HG02840 (cell line): ENCODE data around the gene TM9SF2.
"Not testable (repeated sequence)": the region's sequence is repeated elsewhere in the genome, so short reads cannot be mapped to it uniquely, and the experiment has no call there.

Experiments
- ATAC-seq: cut with Tn5 transposase; IDR thresholded peaks from one replicate; pipeline ENCODE4 v1.9.1; 2021; ENCODE audit warnings: mild to moderate bottlenecking, moderate library complexity, moderate number of reproducible peaks; ENCODE audit not compliant: unreplicated experiment, low FRiP score

TM9SF2 gene

DNA sequence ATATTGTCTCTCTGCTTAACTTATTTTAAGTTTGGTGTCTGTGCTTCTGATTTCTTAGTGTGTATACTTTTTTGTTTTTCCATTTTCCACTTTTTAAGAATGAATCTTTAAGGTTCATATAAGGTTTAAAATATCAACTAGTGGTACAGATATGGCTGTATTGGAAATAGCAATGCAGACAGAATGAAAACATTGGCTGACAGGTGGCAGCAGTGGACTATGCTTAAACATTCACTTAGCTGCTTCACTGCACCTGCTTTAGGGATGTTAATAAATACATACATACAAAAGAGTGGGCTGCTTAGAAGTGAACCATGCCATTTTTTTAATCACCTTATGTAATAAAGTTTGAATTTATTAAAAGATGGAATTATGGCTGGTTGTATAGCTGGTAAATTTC, 27.3 kb downstream of the TM9SF2 start:
- no peak for ATAC-seq

DNA sequence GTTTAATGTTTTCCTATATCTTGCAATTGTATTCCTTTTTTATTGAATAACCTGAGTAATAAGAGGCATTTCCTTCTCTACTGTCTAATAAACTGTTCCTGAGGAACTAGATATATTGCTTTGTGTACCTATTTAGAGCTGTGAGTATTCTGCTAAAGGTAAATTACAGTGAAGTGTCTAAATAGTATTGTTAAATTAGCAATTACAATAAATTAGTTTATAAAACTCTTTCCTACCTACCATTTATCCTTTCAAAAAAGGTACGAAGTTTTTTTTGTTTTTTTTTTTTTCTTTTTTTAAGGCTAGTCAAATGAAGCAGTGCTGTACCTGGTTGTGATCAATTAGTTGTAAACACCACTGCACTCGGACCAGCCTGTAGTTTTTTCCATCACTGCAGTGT, 34.8 kb downstream of the TM9SF2 start:
- ATAC-seq, result no peak

DNA sequence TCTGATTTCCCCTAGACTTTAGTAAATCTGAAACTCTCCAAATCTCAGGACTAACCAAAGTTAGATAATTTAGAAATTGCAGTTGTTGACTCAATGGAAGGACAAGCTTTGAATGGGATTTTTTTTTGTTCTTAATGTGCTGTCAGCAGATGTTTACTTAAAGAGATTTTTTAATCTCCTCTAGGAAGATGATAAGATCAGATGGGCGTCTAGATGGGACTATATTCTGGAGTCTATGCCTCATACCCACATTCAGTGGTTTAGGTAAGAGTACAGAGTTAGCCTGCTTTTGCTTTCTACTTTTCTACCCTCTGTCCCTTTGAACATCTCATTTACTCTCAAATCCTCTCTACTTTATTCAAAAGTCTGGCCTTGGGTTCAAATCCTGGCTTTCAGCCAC, 39.3 kb downstream of the TM9SF2 start:
- no peak for ATAC-seq

DNA sequence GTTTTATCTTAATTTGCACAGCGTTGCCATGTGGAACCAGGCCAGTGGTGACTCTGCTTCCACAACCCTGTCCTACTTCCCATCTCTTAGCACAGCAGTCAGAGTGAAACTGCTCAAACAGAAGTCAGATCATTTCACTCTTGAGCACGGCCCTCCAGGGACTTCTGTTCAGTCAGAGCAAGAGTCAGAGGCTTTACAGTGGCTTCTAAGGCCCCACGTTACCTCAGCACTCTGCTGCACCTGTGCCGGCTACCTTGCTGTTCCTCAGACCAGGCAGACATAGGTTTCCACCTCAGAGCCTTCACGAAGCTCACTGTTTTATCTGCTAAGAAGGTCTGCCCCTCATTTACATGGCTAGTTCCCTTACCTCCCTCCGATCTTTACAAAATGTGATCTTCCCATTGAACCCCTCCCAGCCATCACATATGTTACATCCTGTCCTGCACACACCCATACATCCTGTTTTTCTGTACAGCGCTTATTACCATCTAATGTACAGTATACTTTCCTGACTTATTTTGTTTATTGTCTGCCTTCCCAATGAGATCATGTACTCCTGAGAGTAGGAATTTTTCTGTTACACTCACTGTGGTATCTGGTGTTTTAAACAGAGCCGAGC, 41.6 kb downstream of the TM9SF2 start:
- ATAC-seq, result peak; percentile 98

DNA sequence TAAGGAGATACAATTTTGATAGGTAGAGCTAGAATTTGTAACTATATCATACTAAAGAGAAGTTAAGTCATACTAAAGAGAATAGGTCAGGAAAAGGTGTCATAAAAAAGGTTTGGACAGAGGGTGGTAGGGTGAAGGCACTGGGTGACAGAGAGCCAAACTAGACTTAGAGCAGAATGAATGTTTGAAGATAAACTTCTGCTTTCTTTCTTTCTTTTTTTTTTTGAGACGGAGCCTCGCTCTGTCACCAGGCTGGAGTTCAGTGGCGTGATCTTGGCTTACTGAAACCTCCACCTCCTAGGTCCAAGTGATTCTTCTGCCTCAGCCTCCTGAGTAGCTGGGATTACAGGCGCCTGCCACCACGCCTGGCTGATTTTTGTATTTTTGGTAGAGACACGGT, 44.1 kb downstream of the TM9SF2 start:
- ATAC-seq, result no peak

DNA sequence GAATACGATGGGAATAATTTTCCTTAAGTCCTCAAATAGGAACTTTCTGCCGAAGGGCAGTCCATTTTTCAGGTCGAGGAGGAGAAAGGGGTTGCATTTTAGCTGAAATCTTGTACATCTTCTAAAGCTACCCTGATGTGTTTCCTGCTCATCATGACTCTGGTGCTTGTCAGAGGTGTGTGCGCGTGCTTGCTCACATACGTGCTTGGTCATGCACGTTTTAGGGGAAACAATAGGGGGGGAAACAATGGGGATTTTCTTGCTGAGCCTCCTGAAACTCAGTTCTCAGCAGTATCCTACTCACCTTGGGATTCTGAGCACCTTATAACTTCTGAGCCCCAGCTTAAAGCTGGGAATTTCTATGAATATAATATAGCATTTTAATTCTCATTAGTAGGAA, 44.7 kb downstream of the TM9SF2 start:
- no peak for ATAC-seq

DNA sequence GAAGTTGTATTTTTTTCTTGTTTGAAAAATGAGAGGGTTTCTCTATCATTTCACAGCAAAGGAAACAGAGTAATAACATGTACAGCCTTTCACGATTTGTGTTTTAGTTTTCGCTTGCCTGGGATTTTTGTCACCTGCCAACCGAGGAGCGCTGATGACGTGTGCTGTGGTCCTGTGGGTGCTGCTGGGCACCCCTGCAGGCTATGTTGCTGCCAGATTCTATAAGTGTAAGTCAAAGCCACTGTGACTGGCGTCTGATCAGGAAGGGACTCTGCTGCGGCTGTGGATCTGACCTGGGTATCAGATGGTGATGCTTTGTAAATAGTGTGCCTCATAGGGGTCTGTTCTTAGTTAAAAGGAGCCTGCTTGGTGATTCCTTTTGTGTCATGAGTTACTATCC, 45.6 kb downstream of the TM9SF2 start:
- no peak for ATAC-seq

DNA sequence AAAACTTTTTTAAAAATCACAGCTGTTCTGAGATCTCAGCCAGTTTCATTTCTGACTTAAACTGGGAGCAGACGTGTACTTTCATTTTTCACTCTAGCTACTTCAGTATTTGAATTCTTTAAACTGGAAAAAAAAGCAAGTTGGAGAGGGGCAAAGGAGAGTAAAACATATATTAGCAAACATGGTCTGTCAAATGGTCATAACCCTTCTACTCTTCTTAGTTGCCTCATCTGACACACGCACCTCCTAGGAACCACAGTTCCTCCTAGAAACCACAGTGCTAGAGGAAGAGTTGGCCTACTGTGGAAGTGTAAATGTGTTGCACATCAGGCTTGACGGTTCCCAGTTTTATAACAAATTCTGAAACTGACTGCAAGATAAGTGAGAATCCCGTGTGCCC, 47.2 kb downstream of the TM9SF2 start:
- peak; percentile 64 for ATAC-seq

DNA sequence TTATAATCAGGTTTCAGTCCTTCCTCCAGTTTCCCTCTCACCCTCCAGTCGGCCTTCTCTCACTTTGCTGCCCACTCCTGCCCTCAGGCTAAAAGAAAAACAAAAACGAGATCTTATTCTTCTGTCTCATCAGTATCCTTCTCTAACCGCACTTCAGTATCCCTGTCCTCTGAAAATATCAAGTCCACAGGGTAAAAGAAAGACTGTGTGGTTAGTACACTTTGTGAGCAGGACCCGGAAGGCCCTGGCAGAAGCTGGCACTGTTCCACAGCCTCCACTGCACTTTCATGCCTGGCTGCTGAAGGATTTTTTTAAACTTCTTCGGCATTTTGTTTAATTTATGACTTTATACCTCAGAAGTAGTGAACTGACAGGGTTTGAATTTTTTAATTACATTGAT, 51.8 kb downstream of the TM9SF2 start:
- no peak for ATAC-seq

DNA sequence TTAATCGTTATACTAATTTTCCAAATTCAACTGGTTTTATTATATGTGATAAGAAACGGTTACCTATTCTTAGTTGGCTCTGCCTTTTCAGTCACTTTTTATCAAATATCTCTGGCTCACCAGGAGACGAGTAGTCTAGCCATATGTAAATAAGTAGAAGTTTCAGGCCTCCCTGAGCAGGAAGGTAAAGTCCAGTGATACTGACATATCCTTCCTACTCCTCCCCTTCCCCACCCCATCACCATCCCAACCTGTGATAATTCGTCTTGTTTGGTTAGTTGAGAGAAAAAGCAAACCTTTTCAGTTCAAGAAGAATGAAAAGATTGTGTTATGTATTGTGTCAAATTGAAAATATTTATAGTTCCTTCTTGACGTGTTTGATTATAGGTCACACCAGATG, 53.9 kb downstream of the TM9SF2 start:
- no peak for ATAC-seq

DNA sequence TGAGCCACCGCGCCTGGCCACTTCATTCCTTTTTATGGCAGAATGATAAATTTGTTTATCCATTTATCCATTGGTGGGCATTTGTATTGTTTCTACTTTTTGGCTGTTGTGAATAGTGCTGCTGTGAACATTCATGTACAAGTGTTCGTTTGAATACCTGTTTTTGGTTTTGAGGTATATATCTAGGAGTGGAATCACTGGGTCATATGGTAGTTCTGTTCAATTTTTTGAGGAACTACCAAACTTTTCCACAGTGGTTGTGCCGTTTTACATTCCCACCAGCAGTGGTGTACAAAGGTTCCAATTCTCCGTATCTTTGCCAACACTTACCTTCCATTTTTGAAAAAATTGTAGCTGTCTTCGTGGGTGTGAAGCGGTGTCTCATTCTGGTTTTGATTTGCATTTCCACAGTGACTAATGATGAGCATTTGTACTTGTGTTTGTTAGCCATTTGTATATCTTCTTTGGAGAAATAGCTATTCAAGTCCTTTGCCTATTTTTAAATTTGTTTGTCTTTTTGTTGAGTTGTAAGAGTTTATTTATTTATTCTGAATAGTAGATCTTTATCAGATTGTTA, 55.7 kb downstream of the TM9SF2 start:
- no peak for ATAC-seq

DNA sequence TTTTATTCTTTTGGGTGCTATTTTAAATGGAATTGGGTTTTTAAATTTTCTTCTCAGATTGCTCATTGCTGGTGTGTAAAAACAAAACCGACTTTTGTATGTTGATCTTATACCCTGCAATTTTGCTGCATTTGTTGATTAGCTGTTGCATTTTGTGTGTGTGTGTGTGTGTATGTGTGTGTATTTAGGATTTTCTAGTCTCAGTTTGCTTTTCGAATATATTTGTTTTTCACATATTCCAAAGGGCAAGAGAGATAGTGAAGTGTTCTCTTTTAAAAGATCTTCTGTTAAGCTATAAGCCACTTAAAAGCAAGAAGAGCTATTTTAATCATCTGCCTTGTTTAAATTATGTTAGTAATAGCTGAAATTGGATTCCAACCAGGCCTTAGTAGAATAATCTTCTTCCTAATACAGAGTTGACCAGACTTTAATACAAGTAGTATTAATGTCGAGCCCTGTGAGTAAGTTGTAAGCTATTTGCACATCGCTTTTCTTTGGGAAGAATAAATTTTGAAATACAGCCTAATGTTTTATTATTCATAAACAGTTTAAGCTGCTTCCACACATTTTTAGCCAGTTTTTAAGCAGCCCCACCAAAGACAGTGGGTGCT, 57.4 kb downstream of the TM9SF2 start:
- no peak for ATAC-seq

DNA sequence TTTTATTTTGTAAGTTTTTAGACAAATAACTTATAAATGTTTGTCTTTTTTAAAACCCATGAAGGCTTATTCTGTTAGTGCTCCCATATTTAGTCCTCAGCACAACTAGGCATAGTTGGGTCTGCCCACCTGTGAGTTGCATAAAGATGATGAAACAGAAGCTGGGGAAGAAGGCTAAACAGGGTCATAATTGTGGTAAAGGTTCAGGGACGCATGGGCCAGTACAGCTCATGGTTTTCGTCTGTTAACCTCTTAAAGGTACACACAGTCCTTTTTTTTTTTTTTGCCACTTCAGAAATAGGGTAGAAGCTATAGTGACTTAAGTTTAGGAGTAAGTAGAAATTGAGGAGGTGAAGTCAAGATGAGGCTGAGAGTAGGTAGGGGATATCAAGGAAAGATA, 58.3 kb downstream of the TM9SF2 start:
- no peak for ATAC-seq

DNA sequence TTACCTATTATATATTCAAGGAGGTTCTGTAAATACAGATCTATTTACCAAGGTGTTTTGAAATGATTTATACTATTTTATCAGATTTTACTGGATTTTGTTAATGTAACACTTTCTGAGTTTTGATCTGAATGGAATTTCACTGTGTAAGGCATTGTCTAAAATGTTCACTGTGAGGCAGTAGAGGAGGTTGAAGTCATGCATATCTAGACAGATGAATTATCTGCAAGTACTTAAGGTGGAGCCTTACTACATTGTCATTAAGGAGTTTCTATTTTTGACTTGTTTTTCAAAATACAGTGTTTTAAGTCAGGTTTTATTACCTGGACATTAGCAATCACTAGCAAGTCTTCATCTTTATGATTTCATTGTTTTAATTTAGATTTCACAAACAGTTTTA, 62.1 kb downstream of the TM9SF2 start:
- ATAC-seq, result no peak

DNA sequence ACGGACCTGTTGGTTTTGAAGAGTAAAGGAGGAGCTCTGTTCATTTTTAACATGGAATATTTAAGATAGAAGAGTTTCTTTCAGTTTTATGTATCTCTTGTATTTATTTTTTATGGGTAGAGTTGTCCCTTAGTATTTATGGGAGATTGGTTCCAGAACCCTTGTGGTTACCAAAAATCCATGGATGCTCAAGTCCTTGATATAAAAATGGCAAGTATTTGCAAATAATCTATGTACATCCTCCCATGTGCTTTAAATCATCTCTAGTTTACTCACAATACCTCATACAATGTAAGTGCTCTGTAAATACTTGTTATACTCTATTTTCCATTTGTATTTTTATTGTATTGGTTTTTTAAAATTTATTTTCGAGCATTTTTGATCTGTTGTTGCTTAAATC, 63.1 kb downstream of the TM9SF2 start:
- no peak for ATAC-seq

DNA sequence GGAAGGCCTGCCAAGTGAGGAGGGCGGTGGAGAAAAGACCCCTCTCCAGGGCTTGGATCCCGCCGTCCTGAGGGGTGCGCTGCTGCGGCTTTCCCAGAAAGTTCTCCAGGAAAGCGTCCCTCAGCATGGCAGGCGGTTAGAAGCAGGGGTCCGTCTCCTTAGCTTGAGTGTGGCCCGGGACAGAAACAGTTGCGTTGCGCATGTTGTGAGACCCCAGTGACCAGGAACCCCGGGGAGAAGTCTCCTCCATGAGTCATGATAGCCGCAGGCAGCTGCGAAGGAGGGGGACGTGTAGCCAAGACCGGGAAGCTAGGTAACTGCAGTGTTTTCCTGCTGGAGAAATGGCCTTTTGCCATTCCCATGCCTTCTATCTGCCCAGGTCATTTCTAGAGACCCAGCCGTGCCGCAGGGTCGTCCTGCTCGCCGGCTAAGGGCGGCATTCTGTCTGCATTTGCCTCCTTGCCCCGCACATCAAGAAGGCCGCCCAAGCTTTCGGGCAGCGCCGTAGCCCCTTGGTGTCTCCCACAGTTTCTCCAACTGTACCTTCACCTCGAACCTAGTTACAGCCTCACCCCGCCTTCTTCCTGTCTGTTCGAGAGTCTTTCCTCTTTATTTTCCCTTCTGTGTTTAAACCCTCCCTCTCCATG, 64.3 kb downstream of the TM9SF2 start:
- ATAC-seq, result no peak

DNA sequence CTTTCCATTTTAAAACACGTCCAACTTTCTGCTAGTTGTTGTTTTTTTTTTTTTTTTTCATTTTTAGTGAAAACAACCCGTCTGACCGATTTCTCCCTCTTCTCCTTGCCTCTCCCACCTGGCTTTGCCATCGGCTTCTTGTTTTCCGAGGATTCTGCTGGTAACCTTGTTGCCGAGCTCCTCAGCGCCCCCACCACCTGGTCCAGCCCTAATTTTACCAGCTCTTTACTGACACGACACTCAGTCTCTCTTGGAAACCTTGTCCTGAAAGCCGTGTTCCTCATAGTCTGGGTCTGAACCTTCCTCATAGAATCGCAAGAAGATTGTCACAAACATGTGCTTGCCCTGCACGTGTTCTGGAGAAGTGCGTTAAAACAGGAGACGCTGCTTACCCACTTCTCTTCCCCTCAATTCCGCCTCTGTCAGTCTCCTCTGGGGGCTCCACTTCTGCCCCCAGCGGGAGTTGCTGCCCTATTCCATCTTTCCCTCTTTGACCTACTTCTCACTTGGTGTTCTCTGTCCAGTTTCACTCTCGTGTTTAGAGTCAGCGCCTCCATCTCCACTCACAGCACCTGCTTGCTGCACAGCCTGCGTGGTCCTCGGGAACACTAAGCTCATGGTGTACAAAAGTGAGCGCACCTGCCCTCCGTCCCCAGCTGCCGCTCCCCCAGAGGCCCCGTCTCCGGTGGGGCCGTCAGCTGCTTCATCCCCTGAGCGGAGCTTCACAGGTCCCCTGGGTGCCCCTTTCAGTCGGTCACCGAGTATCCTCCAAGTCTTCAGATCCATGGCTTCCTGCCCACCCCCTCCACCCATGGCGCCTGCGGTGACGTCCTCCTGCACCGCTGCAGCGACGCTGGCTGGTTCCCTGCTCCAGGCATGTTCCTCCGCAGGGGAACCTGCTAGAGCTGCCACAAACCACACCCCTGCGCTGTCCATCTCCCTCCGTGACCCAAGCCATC, 65.1 kb downstream of the TM9SF2 start:
- no peak for ATAC-seq

DNA sequence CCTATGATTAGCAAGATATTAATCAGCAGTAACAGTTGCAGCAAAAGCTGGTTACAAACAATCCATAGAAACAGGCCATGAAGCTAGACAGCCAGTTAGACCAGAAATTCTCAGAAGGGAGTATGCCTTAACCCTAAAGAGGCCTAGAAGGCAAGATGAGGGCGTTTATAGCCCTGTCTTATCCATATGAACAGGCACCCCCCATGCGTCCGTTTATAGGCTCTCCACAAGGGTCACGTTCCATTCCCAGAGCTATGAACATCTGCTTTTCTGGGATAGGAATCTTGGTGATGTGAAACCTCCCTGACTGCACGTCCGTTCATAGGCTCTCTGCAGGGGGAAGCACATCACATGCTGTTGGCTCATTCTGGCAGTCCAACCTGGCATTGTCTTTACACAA, 67.6 kb downstream of the TM9SF2 start:
- ATAC-seq, result not testable (repeated sequence)

DNA sequence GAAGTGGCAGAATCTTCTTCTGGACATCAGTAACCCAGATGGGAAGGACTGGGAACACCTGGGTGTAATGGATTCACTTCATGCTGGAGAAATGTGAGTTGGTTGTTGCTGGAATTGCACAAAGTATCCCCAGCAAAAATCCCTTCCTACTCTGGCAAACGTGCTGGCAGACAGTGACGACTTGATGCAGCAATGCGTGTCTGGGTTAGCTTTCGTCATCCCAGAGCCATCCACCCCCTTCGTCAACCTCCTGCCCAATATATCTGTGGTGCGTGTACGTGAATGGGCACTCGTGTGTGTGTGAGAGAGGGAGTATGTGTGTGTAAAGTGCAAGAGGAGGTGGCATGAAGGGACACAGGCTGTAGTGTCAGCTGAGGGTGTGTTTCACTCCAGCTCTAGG, 70.9 kb downstream of the TM9SF2 start:
- no peak for ATAC-seq

DNA sequence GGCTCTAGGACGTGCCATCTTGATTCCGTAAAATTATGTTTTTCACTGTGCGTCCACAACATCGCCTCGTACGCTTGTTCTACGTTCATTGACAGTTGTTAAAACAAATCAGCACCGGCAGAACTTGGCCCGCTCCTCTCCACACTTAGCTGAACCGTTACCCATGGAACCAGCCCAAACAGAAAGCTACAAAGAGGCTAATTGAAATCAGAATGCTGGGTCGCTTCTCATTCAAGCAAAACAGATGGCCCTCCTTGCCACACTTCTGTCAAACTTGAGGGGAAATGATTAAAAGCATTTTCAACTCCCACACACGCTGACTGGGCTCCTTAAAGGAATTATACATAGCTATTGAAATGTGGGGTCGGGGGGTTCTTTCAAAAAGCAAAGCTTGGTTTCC, 71.6 kb downstream of the TM9SF2 start:
- no peak for ATAC-seq
